Head of caudate nucleus (tissue), 42 donors: Measurements from ENCODE around the gene PRM2.
"Not testable (repeated sequence)": the region's sequence is repeated elsewhere in the genome, so short reads cannot be mapped to it uniquely, and the experiment has no call there.

Experiments
- DNase-seq, 42 donors: peaks; one replicate each; pipeline versions ENCODE4 v3.0.0 to v3.0.0-alpha.2; 2020 to 2021; ENCODE audit warnings: mixed read lengths in 7 of 42
- intact Hi-C: fragments of 100-400 bp; cut with DNase I; formaldehyde crosslinking; loops from one replicate; pipeline ENCODE4 v1.15.0; 2022

PRM2 gene

DNA sequence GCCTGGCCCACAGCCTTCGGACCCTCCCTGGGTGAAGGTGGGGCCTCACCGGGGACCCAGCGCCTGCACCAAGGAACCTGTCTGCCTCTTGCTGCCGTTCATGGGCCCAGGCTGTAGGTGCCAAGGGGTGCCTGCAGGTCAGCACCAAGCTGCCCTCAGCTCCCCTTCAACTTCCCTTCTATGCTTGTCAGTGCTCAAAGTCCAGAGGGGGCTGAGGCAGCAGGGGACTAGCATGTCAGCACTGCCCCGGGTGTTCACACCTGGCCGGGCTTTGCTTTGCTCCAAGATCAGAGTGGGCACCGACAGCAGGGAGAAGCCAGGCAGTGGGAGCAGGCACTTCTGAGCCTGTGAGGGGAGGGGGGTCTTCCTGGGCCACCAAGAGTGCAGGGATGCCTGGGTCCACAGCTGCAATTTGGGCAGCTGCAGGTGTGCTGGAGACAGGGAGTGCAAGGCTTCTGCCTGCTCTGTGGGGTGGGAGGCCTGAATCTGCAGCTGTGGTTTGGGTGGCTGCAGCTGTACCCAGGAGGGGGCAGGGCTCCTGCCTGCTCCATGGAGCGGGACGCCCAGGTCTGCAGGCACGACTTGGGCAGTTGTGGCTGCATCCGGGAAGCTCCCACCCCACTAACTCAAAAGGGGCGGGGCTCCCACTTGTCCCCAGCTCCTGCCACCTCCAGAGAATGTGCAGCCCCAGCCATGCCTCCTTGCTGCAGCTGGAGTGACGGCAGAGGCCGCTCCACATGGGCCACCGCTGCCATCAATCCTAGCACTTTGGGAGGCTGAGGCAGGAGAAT is 32.4 kb upstream of the PRM2 start:
- intact Hi-C loops, result no loop called here
- DNase-seq, result peak in 1 of 42 donors; percentile 13

DNA sequence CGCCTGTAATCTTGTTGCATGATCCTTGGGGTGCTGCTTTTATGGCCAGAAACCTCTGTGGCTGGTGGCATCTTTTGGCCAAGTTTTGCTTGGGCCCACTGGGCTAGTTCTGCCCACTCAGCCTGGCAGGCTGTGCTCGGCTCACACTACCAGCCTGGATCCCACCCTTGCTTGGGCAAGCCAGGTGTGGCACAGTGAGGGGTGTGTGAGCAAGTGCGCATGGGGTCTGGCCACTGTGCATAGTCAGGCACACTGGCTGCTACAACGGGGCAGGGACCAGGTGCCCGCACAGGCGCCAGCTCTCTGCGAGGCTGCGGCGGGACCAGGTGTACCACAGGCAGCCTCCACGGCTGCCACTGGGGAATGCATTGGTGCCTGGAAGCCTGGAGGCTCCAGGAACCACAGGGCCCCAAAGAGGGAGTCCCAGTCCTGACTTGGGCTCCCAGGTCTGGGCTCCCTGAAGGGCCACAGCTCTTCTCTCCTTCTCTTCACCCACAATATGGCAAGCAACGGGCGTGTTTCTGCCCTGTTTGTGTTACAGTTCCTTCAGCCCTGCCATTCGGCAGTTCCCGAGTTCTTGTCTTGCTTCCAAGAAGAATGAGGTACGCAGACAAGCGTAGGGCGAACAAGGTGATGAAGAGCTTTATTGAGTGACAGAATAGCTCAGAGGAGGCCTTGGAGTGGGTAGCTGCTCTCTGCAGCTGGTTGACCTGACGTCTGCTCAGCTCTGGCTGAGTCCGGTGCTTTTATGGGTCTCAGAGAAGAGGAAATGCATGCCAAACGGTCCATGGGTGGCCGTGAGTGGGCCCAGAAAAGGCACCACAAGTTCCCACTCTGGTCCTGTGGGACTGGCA is 31.6 kb upstream of the PRM2 start:
- intact Hi-C loops, result no loop called here
- DNase-seq, result no peak

DNA sequence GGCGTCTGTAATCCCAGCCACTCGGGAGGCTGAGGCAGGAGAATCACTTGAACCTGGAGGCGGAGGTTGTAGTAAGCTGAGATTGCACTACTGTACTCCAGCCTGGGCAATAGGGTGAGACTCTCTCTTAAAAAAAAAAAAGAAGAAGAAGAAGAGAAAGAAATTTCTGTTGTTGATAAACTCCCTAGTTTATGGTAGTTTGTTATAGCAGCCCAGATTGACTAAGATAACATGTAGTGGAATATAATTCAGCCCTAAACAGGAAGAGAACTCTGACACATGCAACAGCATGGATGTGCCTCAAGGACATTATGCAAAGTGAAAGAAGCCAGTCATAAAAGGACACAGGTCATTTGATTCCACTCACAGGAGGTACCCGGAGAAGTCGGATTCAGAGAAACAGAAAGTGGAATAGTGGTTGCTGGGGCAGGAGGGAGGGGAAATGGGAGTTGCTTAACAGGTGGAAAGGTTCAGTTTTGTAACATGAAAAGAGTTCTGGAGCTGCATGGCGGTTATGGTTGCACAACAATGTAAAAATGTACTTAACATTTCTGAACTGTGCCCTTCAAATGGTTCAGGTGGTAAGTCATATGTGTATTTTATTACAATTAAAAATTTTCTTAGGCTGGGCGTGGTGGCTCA is 30.8 kb upstream of the PRM2 start:
- intact Hi-C loops, result no loop called here

DNA sequence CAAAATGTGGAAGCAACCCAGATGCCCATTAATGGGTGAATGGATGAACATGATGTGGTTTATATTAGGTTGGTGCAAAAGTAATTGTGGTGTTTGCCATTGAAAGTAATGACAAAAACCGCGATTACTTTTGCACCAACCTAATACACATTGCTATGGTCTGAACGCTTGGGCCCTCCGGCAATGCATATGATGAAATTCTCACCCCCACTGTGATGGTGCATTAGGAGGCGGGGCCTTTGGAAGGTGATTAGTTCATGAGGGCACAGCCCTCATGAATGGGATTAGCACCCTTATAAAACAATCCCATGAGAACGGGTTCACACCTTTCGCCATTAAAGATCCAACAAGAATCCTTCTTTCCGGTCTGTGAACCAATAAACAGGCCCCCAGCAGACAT is 30.1 kb upstream of the PRM2 start:
- intact Hi-C loops, result no loop called here
- DNase-seq, result no peak

More for the DNA sequence above, 30.8 kb upstream of the PRM2 start:
- DNase-seq, result no peak

DNA sequence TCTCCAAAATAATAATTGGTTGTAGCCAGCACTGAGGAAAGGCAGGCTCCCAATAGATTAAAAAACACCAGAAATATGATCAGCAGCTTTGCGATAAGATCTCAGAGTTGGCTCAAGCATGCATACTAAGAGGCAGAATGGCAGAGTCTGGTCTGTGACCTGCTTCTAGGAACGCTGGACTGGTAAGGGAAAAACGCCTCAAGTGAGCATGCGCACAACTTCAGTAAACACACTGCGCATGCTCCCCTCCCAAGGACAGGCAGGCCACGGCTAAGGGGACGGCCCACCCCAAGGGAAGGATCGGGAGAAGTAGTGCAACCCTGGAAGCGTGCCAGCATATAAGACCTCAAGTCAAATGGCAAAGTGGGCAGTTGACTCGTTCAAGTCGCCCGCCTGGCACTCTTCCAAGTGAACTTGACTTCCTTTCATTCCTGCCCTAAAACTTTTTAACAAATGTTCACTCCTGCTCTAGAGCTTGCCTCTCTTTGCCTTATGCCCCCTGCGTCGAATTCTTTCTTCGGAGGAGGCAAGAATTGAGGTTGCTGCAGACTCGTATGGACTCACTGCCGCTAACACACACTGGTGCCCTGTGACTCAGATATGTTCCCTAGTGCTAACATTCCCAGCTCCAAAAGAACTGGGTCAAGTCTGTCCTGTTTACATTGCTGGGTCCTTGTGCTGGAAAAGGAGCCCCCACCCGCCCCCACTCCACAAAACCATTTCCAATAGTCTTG is 27.3 kb upstream of the PRM2 start:
- intact Hi-C loops, result no loop called here
- DNase-seq, result no peak

DNA sequence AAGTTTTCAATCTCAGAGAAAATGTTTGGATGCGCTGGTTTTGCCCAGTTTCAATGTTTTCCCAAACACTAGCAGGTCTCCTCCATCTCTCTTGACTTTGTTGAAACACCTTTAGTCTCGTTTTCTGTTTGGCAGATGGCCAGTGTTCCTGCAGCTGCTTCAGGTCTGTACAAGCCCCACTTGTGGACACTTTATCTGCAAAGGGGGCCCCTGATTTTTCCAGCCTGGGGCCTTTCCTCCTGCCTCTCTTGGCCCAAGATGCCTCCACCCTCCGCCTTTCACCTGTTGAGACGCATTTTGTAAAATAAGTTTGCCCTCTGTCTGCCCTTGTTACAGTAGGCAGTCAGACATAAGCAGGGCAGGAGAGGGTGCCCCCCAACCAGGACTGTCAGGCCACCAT is 26.7 kb upstream of the PRM2 start:
- intact Hi-C loops, result no loop called here
- no peak for DNase-seq

DNA sequence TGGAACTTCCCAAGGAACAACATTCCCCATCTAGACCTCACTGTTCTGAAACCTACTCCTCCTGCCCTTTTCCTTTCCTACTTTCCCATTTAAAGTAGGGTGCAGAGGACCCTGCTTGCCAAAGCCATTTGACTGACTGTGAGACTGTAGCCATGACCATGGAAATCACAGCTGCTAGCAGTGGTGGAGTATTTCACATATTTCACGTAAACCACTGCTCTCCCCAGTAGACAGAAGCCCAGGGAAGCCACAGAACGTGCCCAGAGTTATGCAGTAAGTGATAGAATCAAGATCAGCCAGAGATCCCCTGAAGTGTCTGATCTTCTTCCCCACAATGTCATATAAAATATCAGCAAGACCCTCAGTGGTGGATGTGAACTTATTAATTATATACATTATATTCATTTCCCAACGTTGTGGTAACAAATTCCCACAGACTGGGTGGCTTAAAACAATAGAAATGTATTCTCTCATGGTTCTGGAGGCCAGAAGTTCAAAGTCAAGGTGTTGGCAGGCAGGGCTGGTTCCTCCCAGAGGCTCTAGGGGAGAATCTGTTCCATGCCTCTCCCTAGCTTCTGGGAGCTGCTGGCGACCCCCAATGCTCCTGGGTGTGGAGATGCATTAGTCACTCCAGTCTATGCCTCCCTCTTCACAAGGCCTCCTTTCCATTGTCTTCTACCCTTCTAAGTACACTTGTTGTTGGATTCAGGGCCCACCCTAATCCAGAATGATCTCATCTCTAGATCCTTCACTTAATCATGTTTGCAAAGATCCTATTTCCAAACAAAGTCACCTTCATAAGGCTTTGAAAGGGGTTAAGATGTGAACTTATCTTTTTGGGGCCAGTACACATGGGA is 25.6 kb upstream of the PRM2 start:
- intact Hi-C loops, result no loop called here
- DNase-seq, result no peak

DNA sequence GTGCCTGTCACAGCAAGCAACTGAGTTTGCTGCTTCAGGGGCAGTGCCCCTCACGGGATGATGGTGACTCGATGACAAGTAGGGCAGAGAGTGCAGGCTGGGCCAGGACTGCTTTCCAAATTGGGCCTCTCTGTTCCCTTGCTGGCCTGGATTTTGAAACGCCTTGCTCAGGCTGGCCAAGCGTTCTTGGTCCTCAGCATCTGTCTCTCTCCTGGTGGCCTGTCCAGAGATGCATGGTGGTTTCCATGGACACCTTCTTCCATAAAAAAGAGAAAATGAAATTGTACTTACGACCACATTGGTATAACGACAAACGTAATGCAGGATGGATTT is 24.2 kb upstream of the PRM2 start:
- intact Hi-C loops, result no loop called here
- no peak for DNase-seq

DNA sequence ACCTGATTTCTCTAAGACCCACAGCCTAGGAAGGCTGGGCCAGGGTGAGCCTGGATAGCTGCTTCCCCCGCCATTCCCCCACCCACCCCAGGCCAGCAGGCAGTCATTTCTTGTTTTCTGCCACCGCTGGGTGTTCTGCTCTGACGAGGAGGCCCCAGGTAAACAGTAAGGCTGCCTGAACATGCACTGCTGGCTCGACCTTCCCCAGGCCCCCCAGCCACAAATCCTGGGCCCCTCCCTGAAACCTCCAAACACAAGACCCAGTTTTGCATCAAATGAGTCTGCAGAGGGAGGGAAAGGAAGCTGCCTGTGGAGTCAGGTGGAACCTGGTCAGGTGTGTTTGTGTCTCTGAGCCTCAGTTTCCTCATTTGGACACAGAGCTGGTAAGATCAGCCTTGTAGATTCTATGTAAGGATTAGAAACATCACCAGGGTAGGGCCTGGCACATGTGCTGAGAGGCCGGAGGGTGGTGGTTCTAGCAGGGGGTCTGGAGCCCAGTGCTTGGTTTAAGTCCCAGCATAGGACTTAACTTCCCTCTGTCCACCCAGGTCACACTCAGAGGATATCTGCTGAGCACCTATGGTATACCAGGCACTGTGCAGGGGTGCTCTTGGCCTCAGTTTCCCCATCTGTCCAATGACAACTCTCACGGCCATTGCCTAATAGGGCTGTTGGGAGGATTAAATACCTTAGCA is 23.7 kb upstream of the PRM2 start:
- DNase-seq, result no peak

DNA sequence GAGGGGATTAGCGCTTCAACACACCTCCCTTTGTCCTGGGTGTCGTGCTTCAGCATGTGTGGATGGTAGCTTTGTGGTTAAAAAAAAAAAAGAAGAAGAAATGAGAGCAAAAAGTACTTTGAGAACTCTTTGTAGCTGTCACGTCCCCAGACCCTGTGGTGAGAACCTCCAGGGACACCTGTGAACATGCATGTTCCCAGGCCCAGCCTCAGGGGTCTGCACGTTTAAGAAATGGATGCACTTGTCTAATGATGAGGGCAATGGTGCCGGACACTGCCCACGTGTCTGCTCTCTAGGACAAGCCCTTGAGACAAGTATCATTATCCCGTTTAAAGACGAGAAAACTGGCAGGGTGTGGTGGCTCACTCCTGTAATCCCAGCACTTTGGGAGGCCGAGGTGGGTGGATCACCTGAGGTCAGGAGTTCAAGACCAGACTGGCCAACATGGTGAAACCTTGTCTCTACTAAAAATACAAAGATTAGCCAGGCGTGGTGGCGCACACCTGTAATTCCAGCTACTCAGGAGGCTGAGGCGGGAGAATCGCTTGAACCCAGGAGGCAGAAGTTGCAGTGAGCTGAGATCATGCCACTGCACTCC is 22.8 kb upstream of the PRM2 start:
- intact Hi-C loops, DNase-seq: not testable (repeated sequence)

More for the DNA sequence above, 23.7 kb upstream of the PRM2 start:
- intact Hi-C loops, result no loop called here

DNA sequence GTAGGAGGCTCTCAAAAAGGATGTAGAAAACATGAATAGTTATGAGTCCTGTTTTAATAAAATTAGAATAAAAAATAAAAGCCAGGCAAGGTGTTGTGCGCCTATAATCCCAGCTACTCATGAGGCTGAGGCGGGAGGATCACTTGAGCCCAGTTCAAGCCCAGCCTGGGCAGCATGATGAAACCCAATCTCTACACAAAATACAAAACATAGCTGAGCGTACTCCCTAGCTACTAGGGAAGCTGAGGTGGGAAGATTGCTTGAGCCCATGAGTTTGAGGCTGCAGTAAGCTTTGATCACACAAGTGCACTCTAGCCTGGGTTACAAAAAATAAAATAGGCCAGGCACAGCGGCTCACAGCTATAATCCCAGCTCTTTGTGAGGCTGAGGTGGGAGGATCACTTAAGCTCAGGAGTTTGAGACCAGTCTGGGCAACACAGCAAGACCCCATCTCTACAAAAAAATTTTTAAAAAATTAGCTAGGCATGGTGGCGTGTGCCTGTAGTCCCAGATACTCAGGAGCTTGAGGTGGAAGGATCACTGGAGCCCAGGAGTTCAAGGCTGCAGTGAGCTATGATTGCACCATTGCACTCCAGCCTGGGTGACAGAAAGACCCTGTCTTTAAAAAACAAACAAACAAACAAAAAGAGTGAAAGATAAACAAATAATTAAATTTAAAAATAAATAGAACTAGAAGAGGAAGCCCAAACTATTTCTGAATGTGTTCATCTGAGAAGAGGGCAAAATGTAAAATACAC is 22.0 kb upstream of the PRM2 start:
- DNase-seq, result no peak
- intact Hi-C loops, result no loop called here

DNA sequence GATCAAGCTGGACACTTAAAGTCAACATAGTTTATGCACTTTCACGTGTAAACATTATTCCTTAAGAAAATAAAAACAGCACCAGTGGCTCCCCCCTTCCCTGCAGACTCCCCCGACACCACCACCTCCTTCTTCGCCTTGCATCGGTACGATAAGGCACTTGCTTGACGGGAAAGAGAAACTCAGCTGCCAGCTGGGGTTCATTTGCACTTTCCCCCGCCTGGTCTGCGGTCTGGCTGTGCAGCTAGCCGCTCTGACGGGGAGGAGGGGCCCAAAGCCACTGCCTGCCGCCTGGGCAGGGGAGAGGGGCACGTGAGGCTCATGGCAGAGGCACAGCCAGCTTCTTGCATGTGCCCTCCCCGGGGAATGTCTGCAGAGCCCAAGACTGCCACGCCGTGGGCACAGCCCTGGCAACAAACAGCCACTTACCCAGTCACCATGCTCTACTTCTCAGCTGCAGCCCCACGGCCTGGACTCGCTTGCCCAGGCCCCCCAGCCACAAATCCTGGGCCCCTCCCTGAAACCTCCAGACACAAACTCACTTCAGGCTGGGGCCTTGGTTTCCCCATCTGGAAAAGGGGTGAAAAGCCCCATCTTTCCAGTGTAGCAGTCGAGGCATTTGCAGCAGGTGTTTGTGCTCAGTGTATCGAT is 21.3 kb upstream of the PRM2 start:
- intact Hi-C loops, result no loop called here
- peak; percentile 53 to 91 (median 75) for DNase-seq

DNA sequence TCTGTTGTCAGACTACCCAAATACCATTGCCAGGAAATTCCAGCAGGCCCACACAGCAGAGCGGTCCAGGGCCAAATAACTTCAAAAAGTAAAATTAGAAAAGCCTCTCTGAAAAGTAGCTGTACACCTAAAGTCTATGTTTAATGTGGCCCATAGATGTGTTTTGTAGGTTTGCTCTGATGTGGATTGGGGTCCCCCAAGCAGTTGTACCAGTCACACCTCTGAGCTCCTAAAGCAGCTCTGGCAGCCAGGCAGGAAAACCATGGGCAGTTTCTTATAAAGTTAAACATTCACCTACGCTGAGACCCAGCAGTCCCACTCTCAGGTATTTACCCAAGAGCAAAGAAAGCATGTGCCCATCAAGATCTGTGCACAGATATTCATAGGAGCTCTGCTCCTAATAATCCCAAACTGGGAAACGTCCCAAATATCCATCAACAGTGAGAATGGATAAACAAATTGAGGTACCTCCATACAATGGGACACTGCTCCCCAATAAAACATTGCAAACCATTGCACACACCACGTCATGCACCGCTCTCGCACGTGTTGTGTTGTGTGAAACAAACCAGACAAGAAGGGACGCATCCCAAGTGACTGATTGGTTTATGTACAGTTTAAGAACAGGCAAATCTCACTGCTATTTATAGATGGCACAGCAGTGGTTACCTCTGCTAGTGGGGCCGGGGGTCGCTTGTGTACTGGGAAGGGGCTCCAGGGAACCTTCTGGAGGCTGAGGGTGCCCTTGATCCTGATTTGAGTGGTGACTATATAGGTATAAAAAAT is 20.6 kb upstream of the PRM2 start:
- intact Hi-C loops, result no loop called here
- no peak for DNase-seq

DNA sequence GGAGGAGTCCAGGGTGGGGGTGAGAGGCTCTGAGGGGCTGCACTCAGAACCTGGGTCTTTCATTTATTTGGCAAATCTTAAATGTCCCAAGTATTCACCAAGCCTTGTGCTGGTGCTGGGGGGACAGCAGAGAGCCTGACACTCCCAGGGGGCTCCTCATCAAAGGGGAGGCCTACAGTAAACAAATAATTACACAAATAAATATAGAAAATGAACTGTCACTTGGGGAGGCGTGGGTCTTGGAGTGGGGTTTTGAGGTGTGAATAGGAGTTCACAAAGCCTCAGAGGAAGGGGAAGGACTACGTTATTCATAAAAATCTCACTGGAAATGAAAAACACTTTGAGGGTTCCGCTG is 20.0 kb upstream of the PRM2 start:
- no peak for DNase-seq
- intact Hi-C loops, result no loop called here

DNA sequence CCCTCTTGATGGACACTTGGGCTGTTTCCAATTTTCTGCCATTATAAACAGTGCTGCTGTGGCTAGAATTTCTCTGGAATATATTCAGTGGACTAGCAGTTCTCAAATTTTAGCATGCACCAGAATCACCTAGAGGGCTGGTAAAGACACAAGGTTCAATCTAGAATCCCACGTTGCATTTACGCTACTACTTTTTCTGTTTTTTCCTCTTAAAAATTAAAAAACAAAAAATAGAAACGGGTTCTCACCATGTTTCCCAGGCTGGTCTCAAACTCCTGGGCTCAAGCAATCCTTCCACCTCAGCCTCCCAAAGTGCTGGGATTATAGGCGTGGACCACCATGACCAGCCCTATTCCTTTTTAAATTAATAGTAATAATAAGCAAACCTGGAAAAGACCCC is 19.4 kb upstream of the PRM2 start:
- intact Hi-C loops, result no loop called here
- DNase-seq, result no peak
